ENCODE measurements around the gene CRYZL1.

The CRYZL1 gene

GRCh38 chr21:33557447-33557846 is 84.1 kb downstream of the CRYZL1 start:
- no peak for DNase-seq

GRCh38 chr21:33554982-33555344 is 86.6 kb downstream of the CRYZL1 start:
- DNase-seq = no peak

GRCh38 chr21:33554236-33554981 is 87.1 kb downstream of the CRYZL1 start:
- DNase-seq = no peak

DNA sequence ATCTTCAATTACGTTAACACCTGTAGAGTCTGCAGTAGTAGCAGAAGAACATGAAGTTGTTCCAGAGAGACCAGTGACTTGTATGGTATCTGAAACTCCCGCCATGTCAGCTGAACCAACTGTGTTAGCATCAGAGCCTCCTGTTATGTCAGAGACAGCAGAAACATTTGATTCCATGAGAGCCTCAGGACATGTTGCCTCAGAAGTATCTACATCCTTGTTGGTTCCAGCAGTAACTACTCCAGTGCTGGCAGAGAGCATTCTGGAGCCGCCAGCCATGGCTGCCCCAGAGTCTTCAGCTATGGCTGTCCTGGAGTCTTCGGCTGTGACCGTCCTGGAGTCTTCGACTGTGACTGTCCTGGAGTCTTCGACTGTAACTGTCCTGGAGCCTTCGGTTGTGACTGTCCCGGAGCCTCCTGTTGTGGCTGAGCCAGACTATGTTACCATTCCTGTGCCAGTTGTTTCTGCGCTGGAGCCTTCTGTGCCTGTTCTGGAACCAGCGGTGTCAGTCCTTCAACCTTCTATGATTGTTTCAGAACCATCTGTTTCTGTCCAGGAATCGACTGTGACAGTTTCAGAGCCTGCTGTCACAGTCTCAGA is 88.4 kb downstream of the CRYZL1 start:
- DNase-seq = no peak

- no peak for DNase-seq
Observed at GRCh38 chr21:33552093-33552998, 89.2 kb downstream of the CRYZL1 start.

DNA sequence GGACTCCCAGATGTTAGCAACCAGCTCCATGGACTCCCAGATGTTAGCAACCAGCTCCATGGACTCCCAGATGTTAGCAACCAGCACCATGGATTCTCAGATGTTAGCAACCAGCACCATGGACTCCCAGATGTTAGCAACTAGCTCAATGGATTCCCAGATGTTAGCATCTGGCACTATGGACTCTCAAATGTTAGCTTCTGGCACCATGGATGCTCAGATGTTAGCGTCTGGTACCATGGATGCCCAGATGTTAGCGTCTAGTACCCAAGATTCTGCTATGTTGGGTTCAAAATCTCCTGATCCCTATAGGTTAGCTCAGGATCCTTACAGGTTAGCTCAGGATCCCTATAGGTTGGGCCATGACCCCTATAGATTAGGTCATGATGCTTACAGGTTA is 89.9 kb downstream of the CRYZL1 start:
- DNase-seq = no peak

GRCh38 chr21:33550772-33551660 is 90.5 kb downstream of the CRYZL1 start:
- no peak for DNase-seq

DNA sequence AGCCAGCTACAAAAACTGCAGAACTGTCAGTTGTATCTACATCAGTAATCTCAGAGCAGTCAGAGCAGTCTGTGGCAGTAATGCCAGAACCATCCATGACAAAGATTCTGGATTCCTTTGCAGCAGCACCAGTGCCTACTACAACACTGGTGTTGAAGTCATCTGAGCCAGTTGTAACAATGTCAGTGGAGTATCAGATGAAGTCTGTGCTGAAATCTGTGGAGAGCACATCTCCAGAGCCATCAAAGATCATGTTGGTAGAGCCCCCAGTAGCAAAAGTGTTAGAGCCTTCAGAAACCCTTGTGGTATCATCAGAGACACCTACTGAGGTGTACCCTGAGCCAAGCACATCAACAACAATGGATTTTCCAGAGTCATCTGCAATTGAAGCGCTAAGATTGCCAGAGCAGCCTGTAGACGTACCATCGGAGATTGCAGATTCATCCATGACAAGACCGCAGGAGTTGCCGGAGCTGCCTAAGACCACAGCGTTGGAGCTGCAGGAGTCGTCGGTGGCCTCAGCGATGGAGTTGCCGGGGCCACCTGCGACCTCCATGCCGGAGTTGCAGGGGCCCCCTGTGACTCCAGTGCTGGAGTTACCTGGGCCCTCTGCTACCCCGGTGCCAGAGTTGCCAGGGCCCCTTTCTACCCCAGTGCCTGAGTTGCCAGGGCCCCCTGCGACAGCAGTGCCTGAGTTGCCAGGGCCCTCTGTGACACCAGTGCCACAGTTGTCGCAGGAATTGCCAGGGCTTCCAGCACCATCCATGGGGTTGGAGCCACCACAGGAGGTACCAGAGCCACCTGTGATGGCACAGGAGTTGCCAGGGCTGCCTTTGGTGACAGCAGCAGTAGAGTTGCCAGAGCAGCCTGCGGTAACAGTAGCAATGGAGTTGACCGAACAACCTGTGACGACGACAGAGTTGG is 91.4 kb downstream of the CRYZL1 start:
- no peak for DNase-seq

GRCh38 chr21:33546086-33546485 is 95.5 kb downstream of the CRYZL1 start:
- DNase-seq = peak; percentile 52

- no peak for DNase-seq
Observed at GRCh38 chr21:33544451-33545195, 96.9 kb downstream of the CRYZL1 start.

- DNase-seq = peak; percentile 79
Observed at GRCh38 chr21:33543505-33544129, 97.9 kb downstream of the CRYZL1 start.

- peak; percentile 99 for DNase-seq
Observed at GRCh38 chr21:33542640-33543504, 98.7 kb downstream of the CRYZL1 start, which contains the start of gene SON. Gene SON, plus strand, starts transcription at chr21:33543038. Its CDS starts 55 bp downstream, at chr21:33543093.

DNA sequence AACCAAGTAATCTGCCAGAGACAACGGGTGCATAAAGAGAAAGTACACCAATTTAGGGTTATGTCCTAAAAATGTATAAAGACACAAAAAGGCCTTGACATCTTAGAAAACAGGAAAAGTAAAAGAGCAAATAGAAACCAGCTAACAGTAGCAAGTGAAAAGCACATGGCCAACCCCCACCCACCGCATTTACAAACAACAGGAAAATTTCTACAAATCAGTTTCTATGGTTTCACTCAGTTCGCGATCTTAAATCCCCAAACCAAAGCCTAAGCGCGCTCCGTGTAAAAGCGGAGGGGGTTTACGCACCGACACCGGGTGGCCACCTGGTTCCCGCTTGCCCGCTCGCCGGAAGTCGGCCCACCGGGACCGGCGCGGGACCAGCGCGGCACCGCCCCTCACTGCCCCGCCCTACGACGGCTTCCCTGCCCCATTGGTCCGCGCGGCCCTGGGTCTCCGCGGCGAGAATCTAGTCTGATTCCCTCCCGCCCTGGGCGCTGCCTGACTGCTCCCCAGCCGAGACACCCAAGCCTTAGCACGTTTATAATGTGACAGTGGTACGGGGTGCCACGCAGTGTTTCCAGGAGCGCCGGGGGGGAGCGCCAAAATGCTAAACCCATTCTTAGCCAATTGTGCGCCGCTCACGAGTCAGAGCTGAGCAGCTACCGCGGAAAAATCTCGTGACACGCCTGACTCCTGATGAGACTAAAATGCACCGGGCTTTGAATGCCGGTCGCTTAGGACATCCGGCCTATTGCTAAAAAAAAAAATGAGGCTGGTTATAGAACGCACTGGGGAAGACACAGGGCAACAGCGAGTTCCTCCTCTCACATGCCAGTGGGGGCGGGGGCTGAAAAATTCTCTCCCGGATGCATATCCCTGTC is 99.5 kb downstream of the CRYZL1 start, which contains the start of gene GART:
Gene GART (minus strand): TSS at position 362 of the 884 bp plus-strand sequence. CDS start 2,802 bp downstream, outside the sequence.
- peak; percentile 95 for DNase-seq

DNA sequence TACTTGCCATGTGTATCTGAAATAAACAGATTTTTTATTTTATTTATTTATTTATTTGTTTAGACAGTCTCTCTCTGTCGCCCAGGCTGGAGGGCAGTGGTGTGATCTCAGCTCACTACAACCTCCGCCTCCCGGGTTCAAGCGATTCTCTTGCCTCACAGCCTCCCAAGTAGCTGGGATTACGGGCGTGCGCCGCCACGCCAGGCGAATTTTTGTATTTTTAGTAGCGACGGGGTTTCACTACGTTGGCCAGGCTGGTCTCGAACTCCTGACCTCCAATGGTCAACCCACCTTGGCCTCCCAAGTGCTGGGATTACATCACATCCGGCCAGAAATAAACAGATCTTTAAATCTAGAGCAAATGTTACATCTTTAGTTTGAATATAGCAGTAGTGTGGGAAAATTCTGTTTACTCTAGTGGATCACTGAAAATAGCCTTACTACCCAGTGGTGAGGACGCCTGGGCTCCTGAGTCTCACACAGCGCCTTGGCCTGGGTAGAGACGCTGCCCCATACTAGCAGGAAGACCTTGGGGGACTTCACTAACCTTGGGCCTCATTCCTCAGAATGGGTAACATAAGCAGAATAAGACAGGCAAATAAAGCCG is 100.3 kb downstream of the CRYZL1 start:
- DNase-seq = peak; percentile 53

- no peak for DNase-seq
Observed at GRCh38 chr21:33540711-33541104, 100.8 kb downstream of the CRYZL1 start.

DNA sequence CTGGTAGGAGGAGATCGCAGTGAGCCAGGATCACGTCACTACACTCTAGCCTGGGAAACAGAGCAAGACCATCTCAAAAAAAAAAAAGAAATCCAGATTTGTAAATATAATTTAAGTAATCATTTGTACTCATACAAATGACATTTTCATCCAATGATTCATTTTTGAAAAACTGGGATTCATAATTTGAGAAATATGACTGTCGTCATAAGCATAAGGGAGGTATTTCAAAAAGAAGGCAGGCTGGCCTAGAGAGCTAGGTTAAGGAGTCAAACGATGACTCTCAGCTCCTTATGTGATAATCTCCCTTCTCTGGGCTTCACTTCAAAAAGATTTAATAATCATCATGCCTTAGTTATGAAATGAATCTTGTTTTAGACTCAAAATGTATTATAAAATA is 101.9 kb downstream of the CRYZL1 start:
- DNase-seq = no peak
